Left renal cortex interstitium (tissue), 4 donors: ENCODE measurements around the gene RRP9. TPM values are rescaled to one million over a fixed set of nuclear protein-coding genes. Genes with fewer than 3 reads are reported as not detected.
"Not testable (repeated sequence)": the region's sequence is repeated elsewhere in the genome, so short reads cannot be mapped to it uniquely, and the experiment has no call there.

ENCODE experiments used
- DNase-seq, 4 donors: peaks; one replicate each; pipeline ENCODE4 v3.0.0-alpha.2; 2013; ENCODE audit warnings: low read depth in 4 of 4, low spot score in 2 of 4, missing footprints in 1 of 4
- polyA plus RNA-seq, 4 donors: library from polyadenylated mRNA; unstranded; fragments of 120-200 nt; gene quantifications; one replicate each; pipeline ENCODE4 v1.2.1, GENCODE V29; 2013; ENCODE audit not compliant: insufficient read length in 4 of 4

The RRP9 gene, protein sequence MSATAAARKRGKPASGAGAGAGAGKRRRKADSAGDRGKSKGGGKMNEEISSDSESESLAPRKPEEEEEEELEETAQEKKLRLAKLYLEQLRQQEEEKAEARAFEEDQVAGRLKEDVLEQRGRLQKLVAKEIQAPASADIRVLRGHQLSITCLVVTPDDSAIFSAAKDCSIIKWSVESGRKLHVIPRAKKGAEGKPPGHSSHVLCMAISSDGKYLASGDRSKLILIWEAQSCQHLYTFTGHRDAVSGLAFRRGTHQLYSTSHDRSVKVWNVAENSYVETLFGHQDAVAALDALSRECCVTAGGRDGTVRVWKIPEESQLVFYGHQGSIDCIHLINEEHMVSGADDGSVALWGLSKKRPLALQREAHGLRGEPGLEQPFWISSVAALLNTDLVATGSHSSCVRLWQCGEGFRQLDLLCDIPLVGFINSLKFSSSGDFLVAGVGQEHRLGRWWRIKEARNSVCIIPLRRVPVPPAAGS
- polyA plus RNA-seq, result 10 to 100 TPM; 18.0 to 24.5 (median 21.3) TPM

DNA sequence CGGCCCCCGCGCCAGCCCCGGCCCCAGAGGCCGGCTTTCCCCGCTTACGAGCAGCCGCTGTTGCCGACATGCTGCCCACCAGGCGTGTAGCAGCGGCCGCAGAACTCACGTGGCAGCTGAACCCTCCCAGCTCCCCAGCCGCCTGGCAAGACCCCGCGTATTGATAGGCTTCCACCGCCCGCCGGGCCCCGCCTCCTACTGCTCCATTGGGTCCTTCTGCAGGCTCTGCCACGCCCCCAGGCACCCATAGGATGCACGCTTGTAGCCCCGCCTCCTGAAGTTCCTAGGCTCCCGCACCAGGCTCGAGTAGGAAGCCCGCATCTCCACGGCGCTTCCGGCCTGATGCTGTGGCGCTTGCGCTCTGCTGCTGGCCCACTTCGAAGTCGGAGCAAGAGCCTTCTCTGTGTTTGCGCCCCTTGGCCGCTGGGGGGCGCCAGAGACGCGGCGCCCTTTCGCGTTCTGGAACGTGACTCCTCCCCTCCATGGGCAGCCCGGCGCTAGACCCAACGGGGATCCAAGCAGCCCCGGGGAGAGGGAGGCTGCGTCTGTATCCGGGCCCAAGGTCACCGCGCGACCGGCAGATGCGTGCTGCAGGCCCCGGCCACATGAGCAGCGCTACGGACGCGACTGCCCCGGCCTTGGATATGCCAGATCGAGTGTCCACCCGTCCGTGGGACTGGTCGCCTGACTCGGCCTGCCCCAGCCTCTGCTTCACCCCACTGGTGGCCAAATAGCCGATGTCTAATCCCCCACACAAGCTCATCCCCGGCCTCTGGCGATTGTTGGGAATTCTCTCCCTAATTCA, at the start of gene RRP9, which contains the start of gene PARP3:
Gene RRP9 (minus strand): TSS at position 107 of the 805 bp plus-strand sequence. CDS start 37 bp downstream, at position 70.
Gene PARP3 (plus strand): TSS at position 566 of the 805 bp plus-strand sequence. CDS start 993 bp downstream, outside the sequence.
- DNase-seq, result peak; percentile 95 to 100 (median 98)

DNA sequence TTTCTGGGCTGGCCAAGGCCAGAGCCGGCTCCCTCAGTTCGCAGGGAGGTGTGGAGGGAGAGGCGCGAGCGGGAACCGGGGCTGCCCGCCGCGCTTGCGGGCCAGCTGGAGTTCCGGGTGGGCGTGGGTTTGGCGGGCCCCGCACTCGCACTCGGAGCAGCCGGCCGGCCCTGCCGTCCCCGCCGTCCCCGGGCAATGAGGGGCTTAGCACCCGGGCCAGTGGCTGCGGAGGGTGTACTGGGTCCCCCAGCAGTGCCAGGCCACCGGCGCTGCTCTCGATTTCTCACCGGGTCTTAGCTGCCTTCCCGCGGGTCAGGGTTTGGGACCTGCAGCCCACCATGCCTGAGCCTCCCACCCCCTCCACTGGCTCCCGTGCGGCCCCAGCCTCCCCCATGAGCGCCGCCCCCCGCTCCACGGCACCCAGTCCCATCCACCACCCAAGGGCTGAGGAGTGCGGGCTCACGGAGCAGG, 48.8 kb upstream of the RRP9 start:
- DNase-seq, result not testable (repeated sequence)

DNA sequence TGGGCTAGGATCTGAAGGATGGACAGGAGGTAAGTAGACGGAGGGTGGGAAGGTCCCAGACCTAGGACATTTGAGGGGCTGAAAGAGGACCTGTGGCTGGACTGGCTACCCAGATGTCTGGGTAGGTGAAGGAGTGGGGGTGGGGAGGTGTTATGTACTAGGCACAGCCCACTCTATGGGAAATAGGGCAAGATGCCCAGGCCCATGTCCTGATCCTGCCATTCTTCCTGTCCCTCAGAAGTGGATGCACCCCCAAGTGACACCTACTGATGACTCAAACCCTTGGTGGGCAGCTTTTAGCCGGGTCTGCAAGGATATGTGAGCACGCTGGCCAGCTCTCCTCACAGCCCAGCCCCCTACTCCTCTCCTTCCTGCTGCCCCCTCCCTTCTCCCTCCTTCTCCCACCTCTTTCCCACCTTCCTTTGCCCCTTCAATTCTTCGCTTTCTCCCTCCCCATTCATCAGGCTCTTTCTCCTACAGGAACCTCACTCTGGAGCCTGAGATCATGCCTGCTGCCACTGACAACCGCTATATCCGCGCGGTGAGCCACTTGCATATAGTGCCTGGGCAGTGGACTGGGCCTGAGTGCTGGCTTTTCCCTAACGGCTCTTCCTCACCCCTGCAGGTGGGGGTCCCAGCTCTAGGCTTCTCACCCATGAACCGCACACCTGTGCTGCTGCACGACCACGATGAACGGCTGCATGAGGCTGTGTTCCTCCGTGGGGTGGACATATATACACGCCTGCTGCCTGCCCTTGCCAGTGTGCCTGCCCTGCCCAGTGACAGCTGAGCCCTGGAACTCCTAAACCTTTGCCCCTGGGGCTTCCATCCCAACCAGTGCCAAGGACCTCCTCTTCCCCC, 46.8 kb upstream of the RRP9 start:
- no peak for DNase-seq

DNA sequence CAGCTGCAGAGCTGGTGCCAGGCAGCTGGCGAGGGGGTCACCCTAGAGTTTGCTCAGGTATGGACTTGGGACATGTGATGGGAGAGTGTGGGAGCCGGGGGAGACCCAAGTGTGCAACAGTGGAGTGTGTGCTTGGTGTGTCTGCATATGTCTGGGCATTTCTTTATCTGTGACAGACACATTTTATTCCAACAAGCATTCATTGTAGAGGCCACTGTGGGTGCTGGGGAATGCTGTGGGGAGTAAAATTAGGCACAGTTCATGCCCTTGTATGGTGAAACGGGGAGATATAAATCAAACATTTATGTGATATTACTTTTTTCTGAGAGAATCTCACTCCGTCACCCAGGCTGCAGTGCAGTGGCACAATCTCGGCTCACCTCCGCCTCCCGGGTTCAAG, 45.9 kb upstream of the RRP9 start:
- DNase-seq, result no peak

DNA sequence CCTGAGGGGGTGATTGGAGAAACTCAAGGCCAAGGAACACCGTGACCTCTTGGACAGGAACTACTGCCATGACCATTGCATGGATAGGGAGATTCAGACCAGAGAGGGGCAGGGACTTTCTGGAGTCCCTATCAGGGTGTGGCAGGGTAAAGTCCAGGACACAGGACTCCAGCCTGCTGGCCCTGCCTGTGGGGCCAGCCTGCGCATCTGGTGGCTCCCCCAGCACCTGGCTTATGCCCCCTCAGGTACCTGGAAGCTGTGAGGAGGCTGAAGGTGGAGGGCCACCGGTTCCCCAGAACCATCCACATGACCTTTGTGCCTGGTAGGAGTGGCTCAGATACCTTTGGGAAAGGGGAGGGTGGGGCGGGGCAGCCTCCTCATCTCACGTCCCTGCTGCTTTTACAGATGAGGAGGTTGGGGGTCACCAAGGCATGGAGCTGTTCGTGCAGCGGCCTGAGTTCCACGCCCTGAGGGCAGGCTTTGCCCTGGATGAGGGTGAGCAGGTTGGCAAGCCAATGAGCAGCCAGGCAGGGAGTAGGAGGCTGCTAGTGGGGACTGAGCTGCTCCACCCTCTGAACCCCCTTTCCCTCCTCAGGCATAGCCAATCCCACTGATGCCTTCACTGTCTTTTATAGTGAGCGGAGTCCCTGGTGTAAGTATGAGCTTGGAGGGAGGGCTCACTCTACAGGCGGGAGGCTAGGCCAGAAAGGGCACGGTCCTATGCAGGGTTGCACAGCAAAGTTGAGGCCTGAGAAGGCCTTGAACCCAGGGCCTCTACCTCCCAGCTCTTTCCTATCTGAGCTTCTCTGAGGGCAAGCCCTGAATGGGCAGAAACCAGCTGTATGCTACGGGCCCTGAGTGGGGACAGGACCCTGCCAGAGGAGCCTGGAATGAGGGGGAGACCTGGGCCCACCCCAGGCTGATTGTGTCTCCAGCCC, 44.6 kb upstream of the RRP9 start:
- no peak for DNase-seq

DNA sequence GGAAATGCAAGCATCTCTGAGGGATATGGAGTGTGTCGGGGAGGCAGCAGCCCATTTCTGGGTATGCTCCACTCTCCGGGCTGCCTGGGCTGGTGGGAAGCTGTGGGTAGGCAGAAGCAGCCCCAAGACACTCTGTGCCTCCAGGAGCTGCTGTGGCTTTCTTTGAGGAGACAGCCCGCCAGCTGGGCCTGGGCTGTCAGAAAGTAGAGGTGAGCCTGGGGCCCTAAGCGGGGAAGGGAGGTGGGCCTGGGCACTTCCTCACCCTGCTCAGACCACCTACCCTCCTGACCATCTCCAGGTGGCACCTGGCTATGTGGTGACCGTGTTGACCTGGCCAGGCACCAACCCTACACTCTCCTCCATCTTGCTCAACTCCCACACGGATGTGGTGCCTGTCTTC, 43.4 kb upstream of the RRP9 start:
- DNase-seq, result no peak

DNA sequence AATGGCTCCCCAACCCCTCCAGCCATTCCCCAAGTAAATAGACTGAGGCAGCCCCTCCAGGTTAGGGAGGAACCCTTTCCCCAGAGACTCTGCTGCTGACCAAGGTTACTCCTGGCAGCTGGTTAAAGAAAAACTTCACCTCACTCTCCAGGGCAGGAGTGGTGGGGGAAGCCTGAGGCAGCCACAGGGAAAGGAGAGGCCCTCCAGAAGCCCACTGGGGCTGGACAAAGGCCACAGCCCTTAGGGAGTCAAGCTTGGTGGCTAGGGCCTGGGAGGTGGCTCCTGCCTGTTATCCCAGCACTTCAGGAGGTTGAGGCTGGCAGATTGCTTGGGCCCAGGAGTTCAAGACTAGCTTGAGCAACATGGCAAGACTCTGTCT, 42.6 kb upstream of the RRP9 start:
- no peak for DNase-seq

DNA sequence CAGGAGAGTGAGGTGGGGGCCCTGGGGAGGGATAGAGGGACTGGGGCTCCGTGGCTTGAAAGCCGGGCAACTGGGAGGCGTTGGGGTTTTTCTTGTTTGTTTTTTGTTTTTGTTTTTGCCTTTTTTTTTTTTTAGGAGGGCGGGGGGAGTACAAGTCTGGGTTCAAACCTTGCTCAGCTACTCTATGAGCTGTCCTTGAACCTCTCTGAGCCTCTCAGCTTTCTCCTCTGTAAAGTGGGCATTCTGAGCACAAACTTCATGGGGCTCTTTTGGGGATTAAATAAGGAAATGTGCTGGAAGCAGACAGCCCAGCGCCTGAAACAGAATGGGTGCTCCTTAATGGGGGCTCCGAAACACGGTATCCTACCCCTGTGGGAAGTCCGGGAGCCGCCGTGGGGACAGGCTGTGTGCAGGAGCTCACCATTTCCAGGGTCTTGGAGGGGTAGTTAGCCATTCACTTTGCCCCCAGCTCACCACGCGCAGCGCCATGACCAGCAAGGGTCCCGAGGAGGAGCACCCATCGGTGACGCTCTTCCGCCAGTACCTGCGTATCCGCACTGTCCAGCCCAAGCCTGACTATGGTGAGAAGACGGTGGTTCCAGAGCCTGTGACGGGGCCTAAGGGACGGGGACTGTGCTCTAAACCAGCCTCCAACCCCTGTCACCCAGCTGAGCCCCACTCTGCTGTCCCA, 42.0 kb upstream of the RRP9 start:
- DNase-seq, result no peak

DNA sequence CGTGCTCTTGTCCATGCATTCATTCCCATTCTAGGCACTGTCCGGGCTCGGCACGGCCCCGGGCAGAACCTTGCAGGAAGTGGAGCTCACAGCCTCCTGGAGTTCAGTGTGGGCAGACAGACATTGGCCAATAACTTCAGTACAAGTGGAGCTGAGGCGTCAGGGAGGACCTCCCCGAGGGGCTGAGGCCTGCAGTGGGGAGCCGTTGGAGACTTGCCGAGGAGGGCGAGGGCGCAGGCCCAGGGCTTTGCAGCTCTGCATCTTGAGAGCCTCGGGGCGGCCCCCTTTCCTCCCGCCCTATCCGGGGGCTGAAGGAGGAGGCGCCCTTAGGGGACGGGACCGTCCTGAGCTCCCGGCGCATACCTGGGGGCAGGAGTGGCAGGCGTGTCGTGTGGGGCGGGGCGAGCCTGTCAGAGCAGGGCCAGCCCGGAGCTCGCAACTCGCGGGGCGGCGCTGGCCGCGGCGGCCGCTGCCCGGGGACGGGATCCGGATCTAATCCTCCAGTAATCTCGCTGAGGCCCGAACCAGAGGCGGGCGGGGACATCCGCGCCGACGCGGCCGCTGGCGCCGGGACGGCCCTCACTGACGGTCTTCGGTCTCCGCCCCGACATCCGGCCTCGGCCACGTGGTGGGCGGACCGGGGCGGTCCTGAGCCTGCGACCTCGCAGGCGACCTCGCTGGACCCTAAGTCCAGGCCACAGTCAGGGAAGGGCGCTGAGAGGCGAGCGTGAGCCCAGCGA, 41.3 kb upstream of the RRP9 start, which contains the start of gene ACY1:
Gene ACY1 (plus strand): TSS at position 698 of the 740 bp plus-strand sequence. CDS start 530 bp downstream, outside the sequence.
- peak in 2 of 4 donors; percentile 58 to 76 for DNase-seq

DNA sequence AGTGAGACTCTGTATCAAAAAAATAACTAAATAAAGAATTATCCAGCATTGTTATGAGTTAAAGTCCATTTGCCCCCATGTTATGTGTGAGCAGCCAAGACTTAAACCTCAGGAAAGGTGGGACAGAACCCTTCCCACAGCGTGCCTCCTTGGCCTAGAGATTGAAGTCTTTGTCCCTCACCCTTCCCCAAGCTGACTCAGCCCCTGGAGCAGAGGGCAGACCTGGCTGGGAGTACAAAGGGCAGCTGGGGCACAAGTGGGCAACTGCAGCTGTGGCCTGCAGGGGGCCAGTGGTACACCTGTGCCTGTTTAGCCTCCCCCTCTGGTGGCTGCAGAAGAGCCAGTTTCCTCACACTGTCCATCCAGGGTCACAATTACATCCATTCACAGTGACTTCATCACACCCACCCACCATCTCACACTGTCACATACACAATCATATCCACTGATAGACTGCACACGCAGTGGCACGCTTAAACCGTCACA, 40.7 kb upstream of the RRP9 start:
- DNase-seq, result no peak

DNA sequence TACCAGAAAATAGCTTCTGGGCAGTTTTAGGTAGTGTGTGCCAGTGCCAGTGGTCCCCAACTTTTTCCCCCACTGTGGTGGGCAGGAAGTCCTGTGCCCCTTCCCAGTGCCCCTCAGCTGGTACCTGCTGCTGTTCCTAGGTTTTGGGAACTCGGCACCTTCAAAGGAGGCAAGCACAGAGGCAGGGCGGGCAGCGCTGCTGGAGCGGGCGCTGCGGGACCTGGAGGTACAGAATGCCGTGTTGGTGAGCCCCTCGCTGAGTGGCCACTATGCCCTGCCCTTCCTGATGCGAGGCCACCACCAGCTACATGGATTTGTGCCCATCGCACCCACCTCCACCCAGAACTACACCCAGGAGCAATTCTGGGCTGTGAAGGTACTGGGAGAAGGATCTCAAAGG, 38.5 kb upstream of the RRP9 start:
- DNase-seq, result no peak

DNA sequence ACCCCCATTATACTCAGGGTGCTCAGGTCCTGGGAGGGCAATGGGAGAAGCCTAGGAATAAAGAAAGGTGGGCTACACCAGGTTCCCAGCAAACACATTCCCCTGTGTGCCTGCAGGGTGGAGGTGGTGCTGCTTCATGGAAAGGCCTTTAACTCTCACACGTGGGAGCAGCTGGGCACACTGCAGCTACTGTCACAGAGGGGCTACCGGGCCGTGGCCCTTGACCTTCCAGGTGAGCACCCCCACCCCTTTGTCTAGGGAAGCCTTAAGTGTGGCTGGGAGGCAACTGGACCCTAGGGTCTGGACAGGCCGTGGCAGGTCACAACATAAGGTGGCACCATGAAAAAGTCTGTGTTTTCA, 36.4 kb upstream of the RRP9 start:
- no peak for DNase-seq

DNA sequence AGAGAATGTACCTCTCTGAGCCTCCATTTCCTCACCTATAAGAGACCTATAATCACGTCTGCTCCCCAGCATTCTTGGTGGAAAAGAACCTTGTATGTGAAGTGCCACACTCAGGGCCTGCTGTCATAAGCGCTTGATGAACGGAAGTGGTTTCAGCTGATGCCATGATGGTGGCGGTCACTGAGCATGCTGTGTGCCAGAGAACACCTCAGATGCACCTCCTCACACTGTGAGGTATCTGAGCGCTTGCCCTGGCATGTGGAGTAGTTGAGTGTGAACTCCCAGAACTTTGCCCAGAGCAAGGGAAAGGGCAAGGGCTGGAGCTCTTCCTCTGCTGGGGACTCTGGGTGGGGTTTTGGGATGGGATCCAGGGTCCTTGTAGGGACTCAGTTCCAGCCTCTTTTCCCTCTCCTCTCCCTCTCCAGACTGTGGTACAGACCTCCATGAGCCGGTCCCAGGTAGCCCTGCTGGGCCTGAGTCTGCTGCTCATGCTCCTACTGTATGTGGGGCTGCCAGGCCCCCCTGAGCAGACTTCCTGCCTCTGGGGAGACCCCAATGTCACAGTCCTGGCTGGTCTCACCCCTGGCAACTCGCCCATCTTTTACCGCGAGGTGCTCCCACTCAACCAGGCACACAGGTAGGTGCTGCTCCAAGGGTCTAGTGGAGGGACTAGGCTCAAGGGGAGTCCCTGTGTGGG, 35.9 kb upstream of the RRP9 start:
- DNase-seq, result no peak

DNA sequence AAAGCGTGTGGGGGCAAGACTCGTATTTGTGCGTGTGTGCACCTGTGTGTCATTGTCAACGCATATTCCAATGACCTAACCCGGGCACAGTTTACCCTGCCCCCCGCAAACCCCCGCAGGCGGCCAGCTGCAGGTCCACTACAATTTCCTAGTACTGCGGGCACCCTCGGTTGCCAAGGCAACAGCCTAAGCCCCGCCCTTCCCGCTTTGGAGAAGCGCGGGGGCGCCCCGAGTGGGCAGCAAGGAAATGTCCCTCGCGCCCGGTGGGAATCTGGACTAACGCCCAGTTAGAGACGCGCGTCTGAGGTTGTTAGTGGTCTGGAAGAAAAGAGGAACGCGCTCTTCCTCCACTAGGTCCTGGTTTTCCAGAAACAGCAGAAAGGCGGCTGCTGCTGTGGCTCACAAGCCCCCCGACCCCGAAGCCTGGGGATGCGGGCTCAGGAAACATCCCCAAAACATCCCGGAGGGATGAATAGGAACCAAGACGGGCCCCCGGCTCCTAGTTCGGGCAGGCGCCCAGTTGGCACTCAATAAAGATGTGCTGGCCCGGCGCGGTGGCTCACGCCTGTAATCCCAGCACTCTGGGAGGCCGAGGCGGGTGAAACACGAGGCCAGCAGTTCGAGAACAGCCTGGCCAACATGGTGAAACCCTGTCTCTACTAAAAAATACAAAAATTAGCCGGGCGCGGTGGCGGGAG, 34.3 kb upstream of the RRP9 start:
- peak in 1 of 4 donors; percentile 46 for DNase-seq

DNA sequence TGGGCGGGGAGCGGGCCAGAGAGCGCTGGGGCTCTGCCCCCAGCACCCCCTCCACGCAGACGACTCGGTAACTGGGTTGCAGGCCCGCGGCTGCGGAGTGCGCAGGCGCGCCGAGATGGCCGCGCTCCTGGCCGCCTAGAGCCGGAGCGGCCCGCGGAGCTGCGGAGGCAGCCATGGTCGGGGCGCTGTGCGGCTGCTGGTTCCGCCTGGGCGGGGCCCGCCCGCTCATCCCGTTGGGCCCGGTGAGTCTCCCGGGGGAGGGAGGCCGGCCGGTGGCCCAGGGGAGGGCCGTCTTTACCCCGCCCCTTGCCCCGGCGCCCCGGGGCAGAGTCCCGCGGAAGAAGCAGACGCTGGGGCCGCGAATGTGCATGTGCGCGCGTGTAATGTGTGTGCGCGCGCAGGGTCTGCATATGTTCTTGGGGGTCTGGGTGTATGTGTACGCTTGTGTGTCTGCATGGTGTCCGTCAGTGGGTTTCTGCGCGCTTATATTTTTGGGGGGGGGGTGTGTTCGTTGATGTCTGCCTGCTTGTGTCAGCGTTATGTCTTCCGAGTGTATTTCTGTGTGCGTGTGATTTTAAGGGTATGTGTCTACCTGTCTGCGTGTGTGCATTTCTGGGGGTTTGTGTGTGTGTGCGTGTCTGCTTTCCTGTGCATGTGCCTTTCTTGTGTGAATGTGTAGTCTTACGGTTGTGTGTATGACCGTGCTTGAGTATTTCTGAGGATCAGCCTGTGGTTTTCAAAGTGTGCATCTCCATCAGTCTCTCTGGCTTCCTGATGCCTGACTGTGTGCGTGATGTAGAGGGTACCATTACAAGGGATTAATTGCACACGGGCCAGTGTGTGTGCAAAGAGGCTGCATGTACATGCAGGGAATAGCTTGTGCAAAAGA, 33.5 kb upstream of the RRP9 start, which contains the start of gene ABHD14A:
Gene ABHD14A (plus strand): TSS at position 102 of the 889 bp plus-strand sequence. CDS start 72 bp downstream, at position 174.
- peak in 1 of 4 donors; percentile 35 for DNase-seq
